ENCODE measurements around the gene TLE1.

Gene TLE1

GRCh38 chr9:81585191-81585763 lies 104.1 kb downstream of the TLE1 start:
- Histone ChIP-seq H3K27me3 (ENCODE audit: control insufficient read depth in 2 of 2, insufficient read depth in 2 of 2, low read length in 2 of 2) (no peaks in the 10 kb centered on the region), H3K9ac (ENCODE audit: low read depth in 1 of 2, low read length in 2 of 2) (no peak overlapping the region), H3K27ac (ENCODE audit: low read depth in 2 of 2, low read length in 2 of 2) (no peak overlapping the region), H3K4me3 (ENCODE audit: low read length in 2 of 2) (no peak overlapping the region), H3K36me3 (ENCODE audit: control insufficient read depth in 2 of 2, insufficient read depth in 2 of 2, low read length in 2 of 2) (peaks cover 9 to 19% of the 10 kb centered on the region in 2 donors), H3K9me3 (ENCODE audit: control insufficient read depth in 2 of 2, low read length in 2 of 2) (no peaks in the 10 kb centered on the region), H3K4me1 (ENCODE audit: control insufficient read depth in 2 of 2, insufficient read depth in 2 of 2, low read length in 2 of 2) (peaks cover 8 to 24% of the 10 kb centered on the region in 2 donors)

- H3K36me3 ChIP-seq (ENCODE audit: control insufficient read depth in 2 of 2, insufficient read depth in 2 of 2, low read length in 2 of 2) = peaks cover 6 to 19% of the 10 kb centered on the region in 2 donors
- H3K27me3 ChIP-seq (ENCODE audit: control insufficient read depth in 2 of 2, insufficient read depth in 2 of 2, low read length in 2 of 2) = no peaks in the 10 kb centered on the region
- no peak overlapping the region for H3K27ac ChIP-seq (ENCODE audit: low read depth in 2 of 2, low read length in 2 of 2)
- H3K4me3 ChIP-seq (ENCODE audit: low read length in 2 of 2) = no peak overlapping the region
- H3K9me3 ChIP-seq (ENCODE audit: control insufficient read depth in 2 of 2, low read length in 2 of 2) = no peaks in the 10 kb centered on the region
- H3K9ac ChIP-seq (ENCODE audit: low read depth in 1 of 2, low read length in 2 of 2) = no peak overlapping the region
- H3K4me1 ChIP-seq (ENCODE audit: control insufficient read depth in 2 of 2, insufficient read depth in 2 of 2, low read length in 2 of 2) = peaks cover 8 to 21% of the 10 kb centered on the region in 2 donors
Measured at GRCh38 chr9:81584099-81584498, 105.2 kb downstream of the TLE1 start.

DNA sequence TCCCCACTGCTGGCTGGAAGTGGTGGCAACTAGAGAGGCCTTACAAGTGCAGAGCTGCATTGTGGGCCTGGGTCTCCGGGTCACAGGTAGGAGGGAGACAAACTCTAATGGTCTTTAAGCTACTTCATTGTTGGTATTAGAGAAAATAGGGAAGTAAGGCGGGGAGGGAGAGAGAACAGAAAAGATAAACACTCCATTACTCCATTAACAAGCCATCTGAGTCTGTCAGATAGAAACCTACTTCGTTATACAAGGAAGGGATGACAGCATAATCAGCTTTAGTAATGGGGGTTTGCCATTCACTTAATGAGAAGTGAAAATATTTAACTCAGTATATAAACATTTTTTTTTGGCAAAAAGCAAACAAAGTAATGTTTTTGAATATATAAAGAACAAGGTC lies 107.4 kb downstream of the TLE1 start:
- Histone ChIP-seq H3K36me3 (ENCODE audit: control insufficient read depth in 2 of 2, insufficient read depth in 2 of 2, low read length in 2 of 2) (peaks cover 5 to 19% of the 10 kb centered on the region in 2 donors), H3K4me3 (ENCODE audit: low read length in 2 of 2) (no peak overlapping the region), H3K9me3 (ENCODE audit: control insufficient read depth in 2 of 2, low read length in 2 of 2) (no peaks in the 10 kb centered on the region)

DNA sequence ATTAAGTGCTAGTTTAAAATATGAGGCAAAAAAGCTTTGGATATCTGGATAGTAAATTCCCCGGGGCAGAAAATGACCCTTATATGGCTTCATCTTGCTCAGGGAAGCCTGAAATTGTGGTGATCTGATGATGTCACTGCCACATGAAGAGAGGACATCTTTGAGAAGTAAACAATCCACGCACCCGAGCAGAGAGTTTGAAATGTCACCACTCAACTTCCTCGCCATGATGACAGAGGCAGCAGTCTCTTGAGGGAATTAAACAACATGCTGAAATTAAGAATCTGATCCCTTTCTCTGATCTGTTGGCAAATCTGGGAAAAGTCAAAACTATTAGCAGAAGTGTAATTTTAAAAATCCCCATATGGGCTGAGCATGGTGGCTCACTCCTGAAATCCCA lies 110.0 kb downstream of the TLE1 start:
- no peak overlapping the region for H3K9ac ChIP-seq (ENCODE audit: low read depth in 1 of 2, low read length in 2 of 2)

More for the DNA sequence above, 107.4 kb downstream of the TLE1 start:
- no peak overlapping the region for H3K9ac ChIP-seq (ENCODE audit: low read depth in 1 of 2, low read length in 2 of 2)
- no peaks in the 10 kb centered on the region for H3K27me3 ChIP-seq (ENCODE audit: control insufficient read depth in 2 of 2, insufficient read depth in 2 of 2, low read length in 2 of 2)
- H3K27ac ChIP-seq (ENCODE audit: low read depth in 2 of 2, low read length in 2 of 2) = no peak overlapping the region
- peaks cover 0 to 2% of the 10 kb centered on the region in 2 donors for H3K4me1 ChIP-seq (ENCODE audit: control insufficient read depth in 2 of 2, insufficient read depth in 2 of 2, low read length in 2 of 2)

DNA sequence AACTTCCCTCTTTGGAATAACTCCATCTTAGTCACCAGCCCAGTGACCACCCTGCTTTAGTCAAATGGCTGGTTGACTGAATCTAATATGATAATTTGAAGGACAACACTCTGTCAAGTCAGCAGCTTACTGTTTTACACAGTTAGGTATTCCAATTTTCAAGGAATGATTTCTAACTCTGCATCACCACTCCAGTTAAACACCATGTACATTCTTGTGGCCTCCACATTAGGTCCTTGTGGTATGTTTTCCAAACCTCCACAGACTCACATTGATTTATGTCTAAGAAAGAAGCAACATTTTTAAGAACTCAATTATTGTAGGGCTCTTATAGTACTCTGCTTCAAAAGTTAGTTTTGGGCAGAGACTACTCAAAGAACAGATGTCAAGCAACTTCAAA lies 110.7 kb downstream of the TLE1 start:
- peaks cover 0 to 1% of the 10 kb centered on the region in 2 donors for H3K36me3 ChIP-seq (ENCODE audit: control insufficient read depth in 2 of 2, insufficient read depth in 2 of 2, low read length in 2 of 2)
- no peaks in the 10 kb centered on the region for H3K4me1 ChIP-seq (ENCODE audit: control insufficient read depth in 2 of 2, insufficient read depth in 2 of 2, low read length in 2 of 2)
- H3K9me3 ChIP-seq (ENCODE audit: control insufficient read depth in 2 of 2, low read length in 2 of 2) = no peaks in the 10 kb centered on the region
- no peak overlapping the region for H3K9ac ChIP-seq (ENCODE audit: low read depth in 1 of 2, low read length in 2 of 2)
- H3K4me3 ChIP-seq (ENCODE audit: low read length in 2 of 2) = no peak overlapping the region
- H3K27ac ChIP-seq (ENCODE audit: low read depth in 2 of 2, low read length in 2 of 2) = no peak overlapping the region
- no peaks in the 10 kb centered on the region for H3K27me3 ChIP-seq (ENCODE audit: control insufficient read depth in 2 of 2, insufficient read depth in 2 of 2, low read length in 2 of 2)

More for the DNA sequence above, 110.0 kb downstream of the TLE1 start:
- no peak overlapping the region for H3K4me3 ChIP-seq (ENCODE audit: low read length in 2 of 2)
- H3K27ac ChIP-seq (ENCODE audit: low read depth in 2 of 2, low read length in 2 of 2) = no peak overlapping the region
- H3K9me3 ChIP-seq (ENCODE audit: control insufficient read depth in 2 of 2, low read length in 2 of 2) = no peaks in the 10 kb centered on the region
- peaks cover 2 to 9% of the 10 kb centered on the region in 2 donors for H3K36me3 ChIP-seq (ENCODE audit: control insufficient read depth in 2 of 2, insufficient read depth in 2 of 2, low read length in 2 of 2)
- no peaks in the 10 kb centered on the region for H3K27me3 ChIP-seq (ENCODE audit: control insufficient read depth in 2 of 2, insufficient read depth in 2 of 2, low read length in 2 of 2)
- no peaks in the 10 kb centered on the region for H3K4me1 ChIP-seq (ENCODE audit: control insufficient read depth in 2 of 2, insufficient read depth in 2 of 2, low read length in 2 of 2)

DNA sequence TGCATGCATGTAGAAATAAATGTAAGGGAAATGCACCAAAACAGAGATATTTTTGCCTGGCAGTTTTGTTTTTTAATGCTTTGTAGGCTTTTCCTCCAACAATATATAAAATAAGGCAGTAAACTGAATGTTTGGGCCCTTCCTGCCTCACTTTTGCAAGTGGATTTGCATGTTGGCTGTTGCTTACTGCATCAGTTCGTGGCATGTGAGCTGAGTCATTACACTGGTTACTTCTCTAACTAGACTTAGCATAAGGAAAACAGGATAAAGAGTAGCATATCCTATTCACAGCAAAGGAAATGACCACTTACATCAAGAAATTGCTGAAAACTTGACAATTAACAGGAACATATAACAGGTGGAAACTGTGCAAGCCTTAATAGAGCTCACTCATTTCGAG lies 113.4 kb downstream of the TLE1 start:
- Histone ChIP-seq H3K9me3 (ENCODE audit: control insufficient read depth in 2 of 2, low read length in 2 of 2) (no peaks in the 10 kb centered on the region), H3K27me3 (ENCODE audit: control insufficient read depth in 2 of 2, insufficient read depth in 2 of 2, low read length in 2 of 2) (no peaks in the 10 kb centered on the region), H3K36me3 (ENCODE audit: control insufficient read depth in 2 of 2, insufficient read depth in 2 of 2, low read length in 2 of 2) (no peaks in the 10 kb centered on the region), H3K27ac (ENCODE audit: low read depth in 2 of 2, low read length in 2 of 2) (no peak overlapping the region), H3K9ac (ENCODE audit: low read depth in 1 of 2, low read length in 2 of 2) (no peak overlapping the region), H3K4me1 (ENCODE audit: control insufficient read depth in 2 of 2, insufficient read depth in 2 of 2, low read length in 2 of 2) (no peaks in the 10 kb centered on the region), H3K4me3 (ENCODE audit: low read length in 2 of 2) (no peak overlapping the region)

- Histone ChIP-seq H3K4me3 (ENCODE audit: low read length in 2 of 2) (no peak overlapping the region), H3K27me3 (ENCODE audit: control insufficient read depth in 2 of 2, insufficient read depth in 2 of 2, low read length in 2 of 2) (no peaks in the 10 kb centered on the region), H3K27ac (ENCODE audit: low read depth in 2 of 2, low read length in 2 of 2) (no peak overlapping the region), H3K9ac (ENCODE audit: low read depth in 1 of 2, low read length in 2 of 2) (no peak overlapping the region), H3K36me3 (ENCODE audit: control insufficient read depth in 2 of 2, insufficient read depth in 2 of 2, low read length in 2 of 2) (no peaks in the 10 kb centered on the region), H3K4me1 (ENCODE audit: control insufficient read depth in 2 of 2, insufficient read depth in 2 of 2, low read length in 2 of 2) (no peaks in the 10 kb centered on the region), H3K9me3 (ENCODE audit: control insufficient read depth in 2 of 2, low read length in 2 of 2) (no peaks in the 10 kb centered on the region)
Measured at GRCh38 chr9:81574405-81574804, 114.9 kb downstream of the TLE1 start.

DNA sequence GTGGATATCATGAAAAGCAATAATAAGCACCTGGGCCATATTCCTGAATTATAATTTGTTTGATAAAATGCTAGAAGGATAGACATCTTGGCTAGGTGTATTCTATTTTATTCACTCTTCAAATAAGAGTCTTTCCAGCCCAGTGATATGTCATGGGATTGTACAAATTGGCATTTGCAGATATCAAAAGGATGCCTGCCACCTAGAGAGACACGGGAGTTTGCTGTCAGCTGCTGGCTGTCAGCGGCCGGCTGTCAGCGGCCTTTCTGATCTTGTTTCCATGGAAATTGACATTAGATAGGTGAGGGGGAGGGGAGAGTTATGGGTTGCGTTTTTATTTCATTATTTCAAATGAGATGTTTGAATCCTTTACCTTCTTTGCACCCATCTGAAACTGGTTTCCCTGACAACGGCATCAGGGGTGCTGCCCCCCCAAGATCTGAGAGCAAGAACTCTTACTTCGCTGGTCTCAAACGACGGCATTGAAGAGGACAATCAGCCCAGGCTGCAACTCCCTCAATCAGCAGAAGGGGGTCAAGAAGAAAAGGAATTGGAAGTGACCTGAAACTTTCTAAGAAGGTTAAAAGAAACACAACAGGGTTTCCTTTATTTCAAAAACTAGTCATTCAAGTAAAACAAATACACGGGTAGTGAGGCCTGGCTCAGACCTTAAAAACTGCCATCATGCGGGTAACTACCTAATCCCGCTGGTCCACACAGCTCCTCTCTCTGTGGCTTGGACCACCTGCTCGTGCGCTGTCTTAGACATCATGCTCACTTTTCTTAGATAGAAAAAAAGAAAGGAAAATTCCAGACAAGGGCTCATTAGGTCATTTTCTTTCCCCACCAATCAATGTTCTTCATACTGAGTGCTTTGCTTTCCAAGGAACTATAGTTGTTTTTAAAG lies 115.7 kb downstream of the TLE1 start:
- Histone ChIP-seq H3K4me3 (ENCODE audit: low read length in 2 of 2) (no peak overlapping the region), H3K4me1 (ENCODE audit: control insufficient read depth in 2 of 2, insufficient read depth in 2 of 2, low read length in 2 of 2) (no peaks in the 10 kb centered on the region), H3K9ac (ENCODE audit: low read depth in 1 of 2, low read length in 2 of 2) (no peak overlapping the region), H3K9me3 (ENCODE audit: control insufficient read depth in 2 of 2, low read length in 2 of 2) (no peaks in the 10 kb centered on the region), H3K36me3 (ENCODE audit: control insufficient read depth in 2 of 2, insufficient read depth in 2 of 2, low read length in 2 of 2) (no peaks in the 10 kb centered on the region), H3K27me3 (ENCODE audit: control insufficient read depth in 2 of 2, insufficient read depth in 2 of 2, low read length in 2 of 2) (no peaks in the 10 kb centered on the region), H3K27ac (ENCODE audit: low read depth in 2 of 2, low read length in 2 of 2) (no peak overlapping the region)

GRCh38 chr9:81570083-81570482 lies 119.3 kb downstream of the TLE1 start:
- H3K36me3 ChIP-seq (ENCODE audit: control insufficient read depth in 2 of 2, insufficient read depth in 2 of 2, low read length in 2 of 2) = no peaks in the 10 kb centered on the region
- no peak overlapping the region for H3K27ac ChIP-seq (ENCODE audit: low read depth in 2 of 2, low read length in 2 of 2)
- no peak overlapping the region for H3K4me3 ChIP-seq (ENCODE audit: low read length in 2 of 2)
- peaks cover 0 to 4% of the 10 kb centered on the region in 2 donors for H3K4me1 ChIP-seq (ENCODE audit: control insufficient read depth in 2 of 2, insufficient read depth in 2 of 2, low read length in 2 of 2)
- H3K9me3 ChIP-seq (ENCODE audit: control insufficient read depth in 2 of 2, low read length in 2 of 2) = no peaks in the 10 kb centered on the region
- no peaks in the 10 kb centered on the region for H3K27me3 ChIP-seq (ENCODE audit: control insufficient read depth in 2 of 2, insufficient read depth in 2 of 2, low read length in 2 of 2)
- H3K9ac ChIP-seq (ENCODE audit: low read depth in 1 of 2, low read length in 2 of 2) = no peak overlapping the region

GRCh38 chr9:81566074-81566698 lies 123.2 kb downstream of the TLE1 start:
- Histone ChIP-seq H3K36me3 (ENCODE audit: control insufficient read depth in 2 of 2, insufficient read depth in 2 of 2, low read length in 2 of 2) (no peaks in the 10 kb centered on the region), H3K4me3 (ENCODE audit: low read length in 2 of 2) (no peak overlapping the region), H3K9ac (ENCODE audit: low read depth in 1 of 2, low read length in 2 of 2) (no peak overlapping the region), H3K9me3 (ENCODE audit: control insufficient read depth in 2 of 2, low read length in 2 of 2) (no peaks in the 10 kb centered on the region), H3K27me3 (ENCODE audit: control insufficient read depth in 2 of 2, insufficient read depth in 2 of 2, low read length in 2 of 2) (no peaks in the 10 kb centered on the region), H3K27ac (ENCODE audit: low read depth in 2 of 2, low read length in 2 of 2) (no peak overlapping the region), H3K4me1 (ENCODE audit: control insufficient read depth in 2 of 2, insufficient read depth in 2 of 2, low read length in 2 of 2) (peaks cover 0 to 9% of the 10 kb centered on the region in 2 donors)

Data from mucosa of rectum (tissue), 2 donors.